Smooth muscle cell of the brain vasculature (primary cell): ENCODE measurements around the gene RAB3D.
"Not testable (repeated sequence)": the region's sequence is repeated elsewhere in the genome, so short reads cannot be mapped to it uniquely, and the experiment has no call there.

ENCODE experiments used
- DNase-seq: peaks from one replicate; pipeline ENCODE4 v3.0.0-alpha.2; 2012; ENCODE audit warnings: low read depth, low spot score

RAB3D gene

DNA sequence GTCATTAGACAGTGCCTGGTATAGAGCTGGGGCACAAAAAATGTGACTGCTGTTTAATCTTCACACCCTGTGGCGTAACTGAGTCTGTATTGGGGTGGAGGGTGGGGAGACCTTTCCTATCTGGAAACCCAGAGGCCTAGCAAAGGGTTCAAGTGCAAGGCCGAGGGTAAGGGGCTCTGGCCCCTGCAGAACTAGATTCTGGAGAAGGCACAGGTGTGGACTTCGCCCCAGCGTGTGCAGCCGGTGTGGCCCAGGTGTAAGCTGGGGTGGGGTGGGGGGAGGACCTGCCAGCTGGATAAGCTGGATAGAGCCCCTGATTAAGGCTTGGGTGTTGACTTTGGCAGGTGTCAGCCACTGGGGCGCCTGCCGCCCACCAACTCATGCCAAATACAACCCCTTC lies 1.3 kb downstream of the RAB3D start:
- no peak for DNase-seq

DNA sequence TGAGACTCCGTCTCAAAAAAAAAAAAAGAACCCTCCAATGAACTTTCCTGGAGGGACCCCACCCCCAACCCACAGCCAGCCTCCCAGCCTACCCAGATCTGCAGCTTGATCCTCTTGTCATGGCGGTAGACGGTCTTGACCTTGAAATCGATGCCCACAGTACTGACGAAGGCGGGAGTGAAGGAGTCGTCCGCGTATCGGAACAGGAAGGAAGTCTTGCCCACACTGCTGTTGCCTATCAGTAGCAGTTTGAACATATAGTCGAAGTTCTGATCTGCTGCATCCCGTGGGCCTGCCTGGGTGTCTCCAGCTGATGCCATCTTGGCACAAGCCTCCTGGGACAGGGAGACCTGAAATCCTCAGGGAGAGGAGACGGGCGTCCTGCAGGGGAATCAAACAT lies 2.4 kb downstream of the RAB3D start:
- DNase-seq, result no peak

DNA sequence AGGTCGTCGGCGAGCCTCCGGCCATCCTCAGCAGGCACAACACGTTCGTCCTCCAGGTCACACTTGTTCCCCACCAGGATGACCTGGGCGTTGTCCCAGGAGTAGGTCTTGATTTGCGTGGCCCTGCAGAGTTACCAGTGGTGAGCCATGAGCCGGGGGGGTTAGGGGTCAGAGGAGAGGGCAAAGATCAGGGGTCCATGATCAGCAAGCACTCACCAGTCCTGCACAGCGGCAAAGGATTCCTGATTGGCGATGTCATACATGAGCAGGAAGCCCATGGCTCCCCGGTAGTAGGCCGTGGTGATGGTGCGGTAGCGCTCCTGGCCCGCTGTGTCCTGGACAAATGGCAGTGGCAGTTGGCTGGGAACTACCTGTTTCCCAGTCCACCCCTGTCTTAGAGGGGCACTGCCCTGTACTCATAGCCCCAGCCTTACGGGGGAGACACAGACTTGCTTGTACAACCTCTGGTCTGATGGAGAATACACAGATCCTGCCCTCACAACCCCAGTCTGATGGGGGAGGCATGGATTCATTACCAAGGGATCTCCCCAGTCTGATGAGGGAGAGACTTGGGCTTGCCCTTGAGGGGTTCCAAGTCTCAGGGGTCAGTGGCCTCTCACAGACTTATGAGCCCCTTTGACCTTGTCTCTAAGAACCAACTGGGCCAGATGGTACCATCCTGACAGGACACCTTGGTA lies 3.9 kb downstream of the RAB3D start:
- no peak for DNase-seq

DNA sequence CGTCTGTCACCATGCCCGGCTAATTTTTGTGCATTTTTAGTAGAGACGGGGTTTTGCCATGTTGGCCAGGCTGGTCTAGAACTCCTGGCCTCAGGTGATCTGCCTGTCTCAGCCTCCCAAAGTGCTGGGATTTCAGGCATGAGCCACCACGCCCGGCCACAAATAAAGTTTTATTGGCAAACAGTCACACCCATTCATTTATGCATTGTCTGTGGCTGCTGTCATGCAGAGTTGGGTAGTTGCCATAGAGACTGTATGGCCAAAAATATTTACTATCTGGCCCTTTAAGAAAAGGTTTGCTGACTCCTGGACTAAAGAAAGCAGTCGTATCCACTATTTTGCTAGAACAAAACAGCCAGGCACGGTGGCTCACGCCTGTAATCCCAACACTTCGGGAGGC lies 5.6 kb downstream of the RAB3D start:
- not testable (repeated sequence) for DNase-seq

DNA sequence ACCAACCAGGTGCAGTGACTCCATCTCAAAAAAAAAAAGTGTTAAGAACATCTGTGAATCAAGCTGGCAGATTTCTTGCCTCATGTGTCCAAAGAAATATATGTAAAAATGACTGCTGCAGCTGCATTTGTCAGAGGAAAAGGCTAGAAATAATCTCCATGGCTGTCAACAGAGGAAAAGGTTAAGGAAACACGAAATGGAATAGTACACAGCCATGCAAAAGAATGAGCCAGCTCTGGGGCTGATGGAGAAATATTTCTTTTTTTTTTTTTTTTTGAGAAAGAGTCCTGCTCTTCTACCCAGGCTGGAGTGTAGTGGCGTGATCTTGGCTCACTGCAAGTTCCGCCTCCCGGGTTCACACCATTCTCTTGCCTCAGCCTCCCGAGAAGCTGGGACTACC lies 6.6 kb downstream of the RAB3D start:
- no peak for DNase-seq

DNA sequence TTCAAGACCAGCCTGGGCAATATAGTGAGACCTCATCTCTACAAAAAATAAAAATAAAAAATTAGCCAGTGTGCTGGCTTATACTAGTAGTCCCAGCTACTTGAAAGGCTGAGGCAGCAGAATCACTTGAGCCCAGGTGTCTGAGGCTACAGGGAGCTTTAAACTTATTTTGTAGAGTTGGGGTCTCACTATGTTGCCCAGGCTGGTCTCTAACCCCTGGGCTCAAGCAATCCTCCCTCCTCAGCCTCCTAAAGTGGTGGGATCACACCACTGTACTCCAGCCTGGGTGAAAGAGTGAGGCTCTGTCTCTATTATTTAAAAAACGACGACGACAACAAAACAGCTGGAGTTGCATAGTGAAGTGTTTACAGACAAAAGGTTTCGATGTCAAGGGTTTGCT lies 8.0 kb downstream of the RAB3D start:
- DNase-seq, result no peak

DNA sequence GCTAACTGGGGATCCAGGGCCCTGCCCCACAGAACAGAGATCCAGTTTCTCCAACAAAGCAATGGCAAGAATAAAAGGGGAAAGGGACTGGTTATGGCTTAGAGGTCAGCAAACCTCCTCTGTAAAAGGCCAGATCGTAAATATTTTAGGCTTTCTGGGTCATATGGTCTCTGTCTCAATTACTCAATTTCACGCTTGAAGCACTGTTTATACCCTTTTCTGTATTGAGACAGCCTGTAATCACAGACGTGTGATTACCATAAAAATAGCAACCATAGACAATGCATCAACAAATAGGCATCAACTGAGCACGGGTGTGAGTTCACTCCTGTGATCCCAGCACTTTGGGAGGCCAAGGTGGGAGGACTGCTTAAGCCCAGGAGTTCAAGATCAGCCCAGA lies 9.3 kb downstream of the RAB3D start:
- no peak for DNase-seq

DNA sequence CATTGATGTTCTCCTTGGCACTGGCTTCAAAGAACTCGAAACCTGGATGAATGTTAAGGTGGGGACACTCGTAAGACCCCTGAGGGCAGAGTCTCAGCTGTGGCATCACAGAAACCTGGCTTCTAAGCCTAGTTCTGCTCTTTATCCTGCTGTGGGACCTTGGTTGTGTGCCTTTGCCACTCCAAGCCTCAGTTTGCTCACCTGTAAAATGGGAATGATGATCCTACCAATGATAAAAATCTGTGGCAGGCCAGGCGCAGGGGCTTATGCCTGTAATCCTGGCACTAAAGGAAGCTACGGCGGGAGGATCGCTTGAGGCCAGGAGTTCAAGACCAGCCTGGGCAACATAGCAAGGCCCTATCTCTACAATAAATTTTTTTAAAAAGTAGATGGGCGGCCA lies 13.9 kb downstream of the RAB3D start:
- DNase-seq, result no peak

DNA sequence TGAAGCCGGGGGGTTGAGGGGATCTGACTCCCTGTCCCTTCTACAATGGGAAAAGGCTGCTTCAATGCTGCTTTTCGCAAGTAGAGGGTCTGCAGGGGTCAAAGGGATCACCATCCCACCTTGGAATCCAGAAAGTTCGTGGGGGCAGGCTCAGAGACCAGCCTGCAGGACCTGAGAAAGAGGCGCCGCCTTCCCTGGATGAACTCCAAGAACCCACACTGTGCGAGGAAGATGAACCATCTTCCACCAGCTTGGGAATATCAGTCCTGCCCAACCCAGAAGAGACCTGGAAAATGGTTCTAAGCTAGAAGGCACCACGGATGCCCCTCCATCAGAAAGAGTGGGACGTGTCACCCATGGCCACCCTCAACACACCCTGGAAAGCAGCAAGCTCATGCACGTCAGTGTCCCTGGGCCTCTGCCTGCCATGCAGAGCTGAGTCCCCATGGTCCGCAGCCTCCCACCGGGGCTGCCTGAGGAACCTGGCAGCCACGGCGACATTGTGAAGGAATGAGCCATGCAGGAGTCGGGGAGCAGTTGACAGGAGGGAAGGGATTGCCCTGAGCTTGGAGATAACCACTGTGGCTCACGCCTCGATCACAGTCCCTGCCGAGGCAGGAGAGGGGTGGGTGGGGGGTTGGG lies 14.6 kb downstream of the RAB3D start:
- DNase-seq, result no peak

DNA sequence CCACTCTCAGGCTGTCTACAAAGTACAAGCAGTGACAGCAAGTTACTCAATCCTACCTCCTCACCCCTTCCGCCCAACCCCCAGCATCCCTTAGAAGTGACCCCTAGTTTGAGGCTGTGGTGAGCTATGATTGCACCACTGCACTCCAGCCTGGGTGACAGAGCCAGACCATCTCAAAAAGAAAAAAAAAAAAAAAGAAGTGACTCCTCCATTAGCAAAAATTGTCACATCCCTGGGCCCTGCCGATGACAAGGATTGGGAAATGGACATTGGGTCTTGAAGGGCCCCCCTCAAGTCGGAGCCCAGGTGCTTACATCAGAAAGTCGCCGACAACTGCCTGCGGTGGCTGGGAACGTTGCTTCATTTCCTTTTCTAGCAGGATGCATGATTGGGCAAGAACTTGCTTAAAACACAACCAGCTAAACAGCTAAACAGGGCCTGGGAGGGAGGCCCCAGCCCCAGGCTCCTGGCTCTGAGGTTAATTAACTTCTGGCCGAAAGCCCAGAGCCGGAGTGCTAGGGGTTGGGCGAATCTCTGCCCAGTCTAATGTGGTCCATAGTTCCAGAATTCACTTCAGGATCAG lies 15.3 kb downstream of the RAB3D start:
- peak; percentile 81 for DNase-seq

DNA sequence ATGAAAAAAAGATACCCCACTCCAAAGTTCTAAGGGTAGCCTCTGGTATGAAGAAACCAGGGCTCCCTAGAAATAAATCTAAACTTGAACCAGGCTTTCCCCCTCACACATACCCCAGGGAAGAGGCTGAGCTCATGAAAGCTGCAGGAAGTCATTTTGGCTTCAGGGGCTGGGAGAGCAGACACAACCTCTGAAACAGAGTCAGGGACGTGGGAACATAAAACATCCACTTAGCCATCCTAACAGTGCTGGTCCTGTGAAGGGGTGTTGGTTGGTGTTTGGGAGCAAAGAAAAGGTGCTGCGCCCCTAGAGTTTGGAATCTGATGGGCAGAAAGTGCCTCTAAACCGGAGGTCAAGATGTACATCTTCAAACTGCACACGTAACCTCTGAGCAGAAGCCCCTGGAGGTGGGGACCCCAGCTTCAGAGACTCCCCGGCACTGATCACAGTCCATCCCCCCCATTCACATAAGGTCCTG lies 15.8 kb downstream of the RAB3D start:
- DNase-seq, result no peak

DNA sequence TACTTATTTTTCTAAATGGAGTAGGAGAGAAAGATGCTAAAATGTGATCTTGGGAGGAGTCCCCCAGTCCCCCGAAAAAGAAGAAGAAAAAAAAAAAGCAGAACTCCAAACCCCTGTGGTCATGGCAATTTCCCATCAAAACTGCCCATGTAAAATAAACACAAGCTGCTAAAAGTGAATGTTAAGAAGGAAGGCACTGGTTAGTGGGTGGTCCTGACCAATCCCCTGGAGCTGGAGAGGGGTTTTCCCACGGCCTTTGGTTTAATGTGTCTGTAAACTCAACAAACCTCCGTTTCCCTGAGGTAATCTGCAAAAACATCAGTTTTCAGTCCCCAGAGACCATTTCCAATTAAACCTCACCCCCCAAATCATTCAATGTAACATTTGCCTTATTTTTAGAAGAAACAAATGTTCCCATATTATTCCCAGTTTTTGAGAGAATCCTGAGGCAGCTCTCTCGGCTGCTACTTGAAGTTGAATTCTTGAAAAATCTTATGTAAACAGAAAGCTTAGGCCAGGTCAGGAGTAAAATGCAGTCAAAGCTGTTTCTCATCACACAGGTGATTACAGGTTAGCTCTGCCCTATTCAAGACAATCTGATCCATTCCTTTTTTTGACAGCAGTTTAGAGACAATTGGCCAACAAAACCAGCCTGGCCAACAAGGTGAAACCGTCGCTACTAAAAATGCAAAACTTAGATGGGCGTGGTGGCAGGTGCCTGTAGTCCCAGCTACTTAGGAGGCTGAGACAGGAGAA lies 17.0 kb downstream of the RAB3D start:
- DNase-seq, result no peak

DNA sequence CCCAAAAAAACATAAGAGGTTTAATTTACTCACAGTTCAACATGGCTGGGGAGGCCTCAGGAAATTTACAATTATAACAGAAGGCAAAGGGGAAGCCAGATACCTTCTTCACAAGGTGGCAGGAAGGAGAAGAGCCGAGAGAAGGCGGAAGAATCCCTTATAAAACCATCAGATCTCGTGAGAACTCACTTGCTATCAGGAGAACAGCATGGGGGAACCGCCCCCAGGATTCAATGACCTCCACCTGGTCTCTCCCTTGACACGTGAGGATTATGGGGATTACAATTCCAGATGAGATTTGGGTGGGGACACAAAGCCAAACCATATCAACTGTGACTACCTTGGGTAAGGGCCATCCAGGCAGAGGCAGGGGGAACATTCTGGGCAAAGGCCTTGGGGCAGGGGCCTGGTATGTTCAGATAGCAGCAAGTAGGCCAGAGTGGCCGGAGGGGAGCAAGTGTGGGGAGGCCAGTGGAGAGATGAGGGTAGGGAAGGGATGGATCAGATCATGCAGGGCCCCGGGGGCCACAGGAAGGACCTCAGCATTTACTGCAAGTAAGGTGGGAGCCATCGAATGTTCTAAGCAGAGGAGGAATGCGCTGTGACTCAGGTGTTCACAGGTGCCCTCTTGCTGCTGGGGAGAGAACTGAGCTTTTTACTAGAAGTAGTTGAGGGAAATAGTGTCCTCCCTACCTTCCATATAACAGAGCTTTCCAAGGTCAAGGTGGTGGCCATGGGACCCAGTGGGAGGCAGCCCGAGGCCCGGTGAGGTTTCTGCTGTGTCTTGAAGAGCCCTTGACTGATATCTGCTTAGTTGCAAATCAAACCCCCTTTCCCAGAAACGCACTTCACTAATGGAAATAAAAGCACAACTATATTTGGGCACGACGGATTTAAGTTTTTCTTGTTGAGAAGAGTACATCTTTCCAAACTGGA lies 18.0 kb downstream of the RAB3D start:
- DNase-seq, result no peak

DNA sequence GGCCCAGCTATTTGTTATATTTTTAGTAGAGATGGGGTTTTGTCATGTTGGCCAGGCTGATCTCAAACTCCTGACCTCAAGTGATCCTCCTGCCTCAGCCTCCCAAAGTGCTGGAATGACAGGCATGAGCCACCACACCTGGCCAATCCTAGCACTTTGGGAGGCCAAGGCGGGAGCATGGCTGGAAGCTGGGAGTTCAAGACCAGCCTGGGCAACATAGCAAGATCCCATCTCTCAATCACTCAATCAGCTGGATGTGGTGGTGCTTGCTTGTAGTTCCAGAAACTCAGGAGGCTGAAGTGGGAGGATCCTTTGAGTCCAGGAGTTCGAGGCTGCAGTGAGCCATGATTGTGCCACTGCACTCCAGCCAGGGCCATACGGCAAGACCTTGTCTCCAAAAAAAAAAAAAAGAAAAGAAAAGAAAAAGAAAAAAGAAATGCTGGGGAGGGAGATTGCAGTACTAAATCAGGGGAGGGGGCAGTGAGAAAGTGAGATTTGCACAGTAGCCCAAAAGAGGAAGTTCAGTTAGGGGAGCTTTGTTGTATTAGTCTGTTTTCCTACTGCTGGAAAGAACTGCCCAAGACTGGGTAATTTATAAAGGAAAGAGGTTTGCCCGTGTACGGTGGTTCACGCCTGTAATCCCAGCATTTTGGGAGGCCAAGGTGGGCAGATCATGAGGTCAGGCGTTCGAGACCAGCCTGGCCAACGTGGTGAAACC lies 19.0 kb downstream of the RAB3D start:
- not testable (repeated sequence) for DNase-seq

DNA sequence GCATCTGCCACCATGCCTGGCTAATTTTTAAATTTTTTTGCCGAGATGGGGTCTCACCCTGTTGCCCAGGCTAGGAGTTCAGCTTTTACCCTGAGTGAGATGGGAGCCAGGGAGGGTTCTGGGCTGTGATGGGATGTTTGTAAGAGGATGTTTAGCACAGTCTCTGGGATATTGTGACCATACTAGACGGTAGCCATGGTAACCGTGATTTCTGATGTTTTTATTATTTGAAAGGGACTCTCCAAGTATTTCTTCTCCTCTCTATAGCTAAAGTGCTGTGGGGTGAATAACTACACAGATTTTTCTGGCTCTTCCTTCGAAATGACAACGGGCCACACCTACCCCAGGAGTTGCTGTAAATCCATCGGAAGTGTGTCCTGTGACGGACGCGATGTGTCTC lies 33.1 kb downstream of the RAB3D start:
- DNase-seq, result no peak

DNA sequence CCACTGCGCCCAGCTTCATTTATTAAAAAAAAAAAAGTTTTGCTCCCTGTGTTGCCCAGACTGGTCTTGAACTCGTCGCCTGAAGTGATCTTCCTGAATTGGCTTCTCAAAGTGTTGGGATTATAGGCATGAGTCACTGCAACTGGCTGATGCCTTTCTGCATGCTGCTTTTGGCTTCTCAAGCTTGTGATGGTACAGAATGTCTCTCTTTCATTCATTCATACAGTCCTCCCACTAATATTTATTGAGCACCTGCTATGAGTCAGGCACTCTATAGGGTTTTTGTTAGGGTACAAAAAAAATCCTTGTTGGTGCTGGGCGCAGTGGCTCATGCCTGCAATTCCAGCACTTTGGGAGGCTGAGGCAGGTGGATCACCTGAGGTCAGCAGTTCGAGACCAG lies 34.5 kb downstream of the RAB3D start:
- no peak for DNase-seq

DNA sequence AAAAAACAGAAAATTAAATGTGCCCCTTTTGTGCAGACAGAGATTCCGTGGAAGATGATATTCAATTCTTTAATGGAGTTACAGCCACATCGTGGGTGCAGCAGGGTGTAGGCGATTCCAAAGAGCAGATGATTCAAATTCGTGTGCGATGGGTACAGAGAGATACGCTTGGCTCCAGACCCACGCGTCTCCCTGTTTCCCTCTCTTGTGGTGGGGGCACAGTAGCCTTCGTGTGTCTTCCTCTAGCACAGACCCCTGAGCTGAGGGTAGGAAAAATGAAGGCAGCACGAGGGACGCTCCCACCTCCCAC lies 38.7 kb downstream of the RAB3D start:
- no peak for DNase-seq

DNA sequence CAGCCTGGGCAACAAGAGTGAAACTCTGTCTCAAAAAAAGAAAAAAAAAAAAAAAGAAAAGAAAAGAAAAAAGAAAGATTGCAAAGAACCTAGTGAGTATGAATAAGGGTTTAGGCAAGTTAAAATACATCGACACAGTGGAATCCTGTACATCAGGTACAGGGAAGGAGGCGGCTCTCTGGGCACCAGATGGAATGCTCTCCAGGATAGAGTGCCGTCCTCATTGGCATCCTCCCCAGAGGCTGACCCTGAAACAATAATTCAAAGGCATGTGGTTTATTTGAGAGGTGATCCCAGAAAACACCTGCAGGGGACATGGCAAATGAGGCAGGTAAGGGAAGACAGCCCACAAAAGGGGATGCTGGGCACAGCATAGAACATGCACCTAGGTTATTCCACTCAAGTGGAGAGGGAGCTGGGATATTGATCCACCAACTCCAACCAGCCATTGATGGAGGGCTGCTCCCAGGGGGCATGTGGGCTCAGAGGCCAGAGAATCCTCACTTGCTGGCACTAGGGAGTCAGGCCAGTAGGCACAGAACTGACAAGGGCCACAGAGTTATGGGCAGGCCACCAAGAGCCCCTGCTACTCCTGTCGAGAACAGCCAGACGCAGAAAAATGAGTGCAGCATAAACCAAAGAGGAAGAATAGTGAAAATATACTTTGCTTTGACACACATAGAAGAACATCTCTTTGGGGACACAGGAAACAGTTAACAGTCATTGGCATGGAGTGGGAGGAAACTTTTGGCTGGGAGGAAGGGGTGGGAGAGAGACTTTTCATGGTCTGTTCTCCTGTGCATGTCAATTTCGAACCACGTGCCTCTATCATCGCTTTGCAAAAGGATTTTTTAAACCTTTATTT lies 39.3 kb downstream of the RAB3D start:
- DNase-seq, result no peak

DNA sequence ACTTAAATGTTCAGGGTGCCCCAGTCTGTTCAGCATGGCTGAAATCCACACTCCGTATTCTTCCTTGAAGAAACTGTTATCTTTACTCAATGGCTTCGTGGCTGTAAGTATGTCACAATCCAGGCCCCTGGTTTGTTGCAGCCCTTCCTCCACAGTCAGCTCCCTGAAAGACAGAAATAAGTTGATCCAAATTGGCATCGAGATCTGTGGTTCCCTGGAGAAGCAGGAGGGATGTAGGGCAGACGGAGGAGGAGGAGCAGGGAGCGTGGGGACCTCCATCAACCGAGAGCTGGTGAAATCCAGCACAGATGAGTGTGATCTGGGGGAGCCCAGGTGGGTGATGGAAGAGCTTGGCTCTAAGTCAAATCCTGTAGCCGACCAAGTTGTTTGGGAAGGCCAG lies 43.2 kb downstream of the RAB3D start:
- no peak for DNase-seq

DNA sequence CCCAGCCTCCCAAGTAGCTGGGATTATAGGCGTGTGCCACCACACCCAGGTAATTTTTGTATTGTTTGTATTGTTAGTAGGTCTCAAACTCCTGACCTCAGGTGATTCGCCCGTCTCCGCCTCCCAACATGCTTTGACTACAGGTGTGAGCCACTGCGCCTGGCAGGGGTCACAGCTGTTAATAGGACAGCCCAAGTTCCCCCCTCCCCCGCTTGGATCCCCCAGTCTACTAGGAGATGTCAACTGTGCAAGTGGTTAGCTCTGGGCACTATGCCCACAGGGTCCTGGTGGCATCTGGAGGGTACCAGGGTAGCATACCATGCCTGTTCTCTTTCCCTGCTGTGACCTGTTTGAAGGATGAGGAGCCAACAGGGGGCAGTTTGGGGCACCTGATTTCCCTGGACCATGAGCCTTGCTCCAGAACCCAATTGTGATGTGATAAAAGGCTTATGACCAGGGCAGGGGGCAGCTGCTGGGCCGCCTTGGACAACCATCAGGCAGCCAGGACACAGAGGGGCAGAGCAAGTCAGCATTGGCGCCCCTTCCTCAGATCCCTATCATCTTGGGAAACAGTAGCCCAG lies 43.7 kb downstream of the RAB3D start, which contains the start of gene TSPAN16:
Gene TSPAN16, plus strand, starts transcription at position 496 of the 581 bp plus-strand sequence. CDS start 138 bp downstream, outside the sequence.
- DNase-seq, result no peak
